ENCODE measurements around the gene PBX3.

Gene PBX3

GRCh38 chr9:125747053-125747764, at the start of gene PBX3:
Gene PBX3, plus strand, starts transcription at chr9:125747373.
- peak; percentile 0 to 4 for ATAC-seq

GRCh38 chr9:125699870-125700269, 47.3 kb upstream of the PBX3 start:
- no peak for ATAC-seq

- peak; percentile 84 to 87 for ATAC-seq
These were observed 46.4 kb upstream of the PBX3 start for GRCh38 chr9:125700791-125701190.

- ATAC-seq = peak; percentile 79 to 82
These were observed 45.8 kb upstream of the PBX3 start for GRCh38 chr9:125701351-125701750.

GRCh38 chr9:125703662-125704061, 43.5 kb upstream of the PBX3 start:
- no peak for ATAC-seq

- ATAC-seq = no peak
These were observed 41.3 kb upstream of the PBX3 start for GRCh38 chr9:125705893-125706292.

GRCh38 chr9:125706651-125707471, 40.3 kb upstream of the PBX3 start, which contains the start of gene MAPKAP1:
Gene MAPKAP1, minus strand, starts transcription at chr9:125707208. Its CDS starts 34,634 bp downstream, at chr9:125672574.
- ATAC-seq = peak; percentile 100

GRCh38 chr9:125707472-125707804, 39.7 kb upstream of the PBX3 start:
- no peak for ATAC-seq

GRCh38 chr9:125726456-125727132, 20.6 kb upstream of the PBX3 start:
- ATAC-seq = no peak

- no peak for ATAC-seq
These were observed 17.0 kb upstream of the PBX3 start for GRCh38 chr9:125730168-125730567.

GRCh38 chr9:125732562-125732961, 14.6 kb upstream of the PBX3 start:
- no peak for ATAC-seq

- ATAC-seq = no peak
These were observed 7.7 kb upstream of the PBX3 start for GRCh38 chr9:125739436-125739835.

GRCh38 chr9:125742657-125743056, 4.5 kb upstream of the PBX3 start:
- no peak for ATAC-seq

- no peak for ATAC-seq
These were observed 3.3 kb upstream of the PBX3 start for GRCh38 chr9:125743682-125744428.

- no peak for ATAC-seq
These were observed 2.6 kb upstream of the PBX3 start for GRCh38 chr9:125744616-125745015.

- ATAC-seq = no peak
These were observed 2.2 kb upstream of the PBX3 start for GRCh38 chr9:125745018-125745417.

- no peak for ATAC-seq
These were observed 1.5 kb upstream of the PBX3 start for GRCh38 chr9:125745682-125746016.

- peak; percentile 86 to 90 for ATAC-seq
These were observed 978 bp upstream of the PBX3 start for GRCh38 chr9:125746017-125746773.

GRCh38 chr9:125746774-125747052, 460 bp upstream of the PBX3 start:
- peak; percentile 2 to 5 for ATAC-seq

- ATAC-seq = no peak
These were observed 732 bp downstream of the PBX3 start for GRCh38 chr9:125747765-125748445.

GRCh38 chr9:125748446-125749099, 1.4 kb downstream of the PBX3 start:
- no peak for ATAC-seq

All from activated CD4-positive, CD25-positive, alpha-beta regulatory T cell treated with anti-CD3 and anti-CD28 coated beads, Interleukin-2, amount 50 U/mL, for 24 hours (primary cell).